GM23338 (cell line): ENCODE measurements around the gene PROX2. TPM values are rescaled to one million over a fixed set of nuclear protein-coding genes. Genes with fewer than 3 reads are reported as not detected.

ENCODE experiments used
- ATAC-seq: fragments of 200-7000 bp; cut with Tn5 transposase; 3 replicates; pipeline ENCODE4 v1.9.1; 2020
- DNase-seq: peaks from one replicate; pipeline ENCODE4 v3.0.0-alpha.2; 2015; ENCODE audit warnings: low spot score
- H2AFZ ChIP-seq: fragments of 200-600 bp; sonication (generic); 2 replicates; pipeline ENCODE4 v1.8.0; 2016; ENCODE audit warnings: antibody characterized with exemption, mild to moderate bottlenecking, moderate library complexity
- H3F3A ChIP-seq: fragments of 200-600 bp; sonication (generic); replicated peaks from 2 replicates; pipeline ENCODE4 v1.8.0; 2017; ENCODE audit warnings: antibody characterized with exemption, mixed run types, low read depth
- H3K27ac ChIP-seq: fragments of 200-600 bp; sonication (generic); 2 replicates; pipeline ENCODE4 v1.6.1; 2016; ENCODE audit warnings: low read depth
- H3K27me3 ChIP-seq: fragments of 200-600 bp; sonication (generic); 2 replicates; pipeline ENCODE4 v1.8.0; 2016; ENCODE audit warnings: mild to moderate bottlenecking, mixed run types, moderate library complexity; ENCODE audit not compliant: insufficient read depth
- H3K36me3 ChIP-seq: fragments of 200-600 bp; sonication (generic); 2 replicates; pipeline ENCODE4 v1.8.0; 2016; ENCODE audit warnings: mild to moderate bottlenecking; ENCODE audit not compliant: insufficient read depth
- H3K4me1 ChIP-seq: fragments of 200-600 bp; sonication (generic); 2 replicates; pipeline ENCODE4 v1.8.0; 2016; ENCODE audit warnings: mild to moderate bottlenecking, moderate library complexity; ENCODE audit not compliant: insufficient read depth
- H3K4me2 ChIP-seq: fragments of 200-600 bp; sonication (generic); 2 replicates; pipeline ENCODE4 v1.7.1; 2017; ENCODE audit warnings: mixed run types
- H3K4me3 ChIP-seq: fragments of 200-600 bp; sonication (generic); 2 replicates; pipeline ENCODE4 v1.6.1; 2016; ENCODE audit warnings: mixed run types
- H3K79me2 ChIP-seq: fragments of 200-600 bp; sonication (generic); replicated peaks from 2 replicates; pipeline ENCODE4 v1.8.0; 2017; ENCODE audit warnings: mild to moderate bottlenecking; ENCODE audit not compliant: insufficient read depth
- H3K9me2 ChIP-seq: fragments of 200-600 bp; sonication (generic); 2 replicates; pipeline ENCODE4 v1.8.0; 2017; ENCODE audit not compliant: insufficient read depth
- H4K20me1 ChIP-seq: fragments of 200-600 bp; sonication (generic); replicated peaks from 2 replicates; pipeline ENCODE4 v1.8.0; 2017; ENCODE audit warnings: mild to moderate bottlenecking; ENCODE audit not compliant: insufficient read depth
- H3K27ac Mint-ChIP-seq: 2 replicates; pipeline ENCODE4 v1.8.0; 2020; ENCODE audit warnings: inconsistent platforms, mild to moderate bottlenecking, moderate library complexity, mixed read lengths
- H3K27me3 Mint-ChIP-seq: 3 replicates; pipeline ENCODE4 v1.8.0; 2022; ENCODE audit warnings: low read depth, mild to moderate bottlenecking, moderate library complexity, mixed read lengths, inconsistent platforms; ENCODE audit not compliant: insufficient read depth, poor library complexity
- H3K36me3 Mint-ChIP-seq: 3 replicates; pipeline ENCODE4 v1.8.0; 2021; ENCODE audit warnings: low read depth, mild to moderate bottlenecking, inconsistent platforms, moderate library complexity, mixed read lengths
- H3K4me1 Mint-ChIP-seq: 3 replicates; pipeline ENCODE4 v1.8.0; 2020; ENCODE audit warnings: mild to moderate bottlenecking, inconsistent platforms, mixed read lengths
- H3K4me3 Mint-ChIP-seq: 3 replicates; pipeline ENCODE4 v1.8.0; 2021; ENCODE audit warnings: moderate library complexity, mild to moderate bottlenecking, inconsistent platforms, mixed read lengths
- H3K9me3 Mint-ChIP-seq: 3 replicates; pipeline ENCODE4 v1.8.0; 2020; ENCODE audit warnings: moderate library complexity, mild to moderate bottlenecking, inconsistent platforms, mixed read lengths
- CREB1 ChIP-seq: fragments of 250-450 bp; sonication (Bioruptor Pico); IDR thresholded peaks from 2 replicates; pipeline ENCODE4 v1.5.0; 2020; ENCODE audit warnings: low read depth, mild to moderate bottlenecking, moderate library complexity
- CTCF ChIP-seq, 2 experiments: fragments of 200-600 bp in 1 of 2; sonication (generic) in 1 of 2; conservative IDR thresholded peaks; 2 replicates each; pipeline versions ENCODE4 v1.5.1 to v1.6.1; 2016 to 2017; ENCODE audit warnings: antibody characterized with exemption in 2 of 2, low read depth in 2 of 2, mild to moderate bottlenecking in 2 of 2, moderate library complexity in 1 of 2
- ETS1 ChIP-seq: IDR thresholded peaks from 2 replicates; pipeline ENCODE4 v1.6.1; 2016; ENCODE audit warnings: antibody characterized with exemption
- EZH2phosphoT487 ChIP-seq: fragments of 200-600 bp; sonication (generic); IDR thresholded peaks from one replicate; pipeline ENCODE4 v1.8.1; 2018; ENCODE audit warnings: antibody characterized with exemption; ENCODE audit not compliant: unreplicated experiment
- REST ChIP-seq: IDR thresholded peaks from one replicate; pipeline ENCODE4 v1.6.1; 2018; ENCODE audit warnings: antibody characterized with exemption; ENCODE audit not compliant: unreplicated experiment
- STAT1 ChIP-seq: IDR thresholded peaks from one replicate; pipeline ENCODE4 v1.6.1; 2016; ENCODE audit warnings: antibody characterized with exemption; ENCODE audit not compliant: unreplicated experiment
- ZNF114 ChIP-seq: fragments of 250-450 bp; sonication (Bioruptor Pico); IDR thresholded peaks from 2 replicates; pipeline ENCODE4 v1.5.0; 2020; ENCODE audit warnings: mild to moderate bottlenecking, moderate library complexity
- ZNF331 ChIP-seq: fragments of 250-450 bp; sonication (Bioruptor Pico); IDR thresholded peaks from 2 replicates; pipeline ENCODE4 v1.5.0; 2020; ENCODE audit warnings: low read depth, mild to moderate bottlenecking, moderate library complexity
- ZNF462 ChIP-seq: fragments of 250-450 bp; sonication (Bioruptor Pico); IDR thresholded peaks from 2 replicates; pipeline ENCODE4 v1.5.0; 2020; ENCODE audit warnings: mild to moderate bottlenecking, moderate library complexity
- polyA plus RNA-seq: library from polyadenylated mRNA; unstranded; fragments of >200 nt; fragmentation: Nextera tagmentation; extraction: Ambion mirVana; gene quantifications from 2 replicates; pipeline ENCODE4 v1.2.1, GENCODE V29; 2016
- total RNA-seq: library from RNA; depleted of rRNA; stranded (reverse); fragments of >200 nt; shearing (Covaris generic); gene quantifications from 2 replicates; pipeline ENCODE4 v1.2.3, GENCODE V29; 2014

Gene PROX2
- total and polyA plus RNA-seq, 2 experiments from 2014 or later: 0.06 TPM; not detected in 1

- no peak for TF ChIP-seq ZNF462 (CRISPR knock-in tag)
Measured at GRCh38 chr14:74843653-74844052, 32.3 kb downstream of the PROX2 start (continued).

GRCh38 chr14:74841230-74842207, 34.4 kb downstream of the PROX2 start:
- Mint-ChIP-seq H3K27ac (no peak overlapping the region), H3K36me3 (peaks cover under 1% of the 10 kb centered on the region; the same call in 1 of the 3 replicates), H3K27me3 (peaks cover 5% of the 10 kb centered on the region), H3K4me3 (no peak overlapping the region), H3K9me3 (no peaks in the 10 kb centered on the region), H3K4me1 (peaks cover 5% of the 10 kb centered on the region; the same call in 2 of the 3 replicates)
- H4K20me1 ChIP-seq: no peaks in the 10 kb centered on the region
- H3K4me1 ChIP-seq: no peaks in the 10 kb centered on the region
- no peaks in the 10 kb centered on the region for H3K79me2 ChIP-seq
- H3K36me3 ChIP-seq: 0 out of 2 replicates have a peak, but pooled peaks cover 6% of the 10 kb centered on the region
- H3K4me3 ChIP-seq: no peak overlapping the region
- H2AFZ ChIP-seq: no peak overlapping the region
- no peaks in the 10 kb centered on the region for H3K9me2 ChIP-seq
- H3K4me2 ChIP-seq: no peak overlapping the region
- no peak for DNase-seq
- no peak overlapping the region for H3K27ac ChIP-seq
- no peaks in the 10 kb centered on the region for H3K27me3 ChIP-seq
- no peak for ATAC-seq
- H3F3A ChIP-seq: no peaks in the 10 kb centered on the region
- TF ChIP-seq REST (no peak), CREB1 (no peak), CTCF (conservative IDR thresholded peaks at IDR 0.05; ENCODE audit: low read depth in 2 of 2) (no peak), ETS1 (no peak), STAT1 (no peak), ZNF331 (CRISPR knock-in tag) (no peak), ZNF114 (CRISPR knock-in tag) (no peak), EZH2phosphoT487 (no peak)
